HG03432 (cell line): ENCODE data around the gene PLEKHA6.

ENCODE experiments used
- ATAC-seq: cut with Tn5 transposase; IDR thresholded peaks from one replicate; pipeline ENCODE4 v1.9.1; 2021; ENCODE audit warnings: mild to moderate bottlenecking, moderate library complexity; ENCODE audit not compliant: unreplicated experiment

PLEKHA6 gene

GRCh38 chr1:204196068-204196795 is 163.5 kb downstream of the PLEKHA6 start, which contains the start of gene KISS1:
Gene KISS1, minus strand, starts transcription at chr1:204196491. Its CDS starts 3,615 bp downstream, at chr1:204192876.
- ATAC-seq = no peak

GRCh38 chr1:204194771-204195170 is 165.0 kb downstream of the PLEKHA6 start:
- ATAC-seq = no peak

- no peak for ATAC-seq
Measured at GRCh38 chr1:204194080-204194479, 165.6 kb downstream of the PLEKHA6 start.

- ATAC-seq = no peak
Measured at GRCh38 chr1:204192589-204193352, 167.0 kb downstream of the PLEKHA6 start.

- no peak for ATAC-seq
Measured at GRCh38 chr1:204192046-204192445, 167.7 kb downstream of the PLEKHA6 start.

GRCh38 chr1:204191456-204191855 is 168.3 kb downstream of the PLEKHA6 start:
- ATAC-seq = no peak

- ATAC-seq = no peak
Measured at GRCh38 chr1:204190212-204191211, 169.2 kb downstream of the PLEKHA6 start.

GRCh38 chr1:204188959-204189639 is 170.6 kb downstream of the PLEKHA6 start:
- no peak for ATAC-seq

GRCh38 chr1:204186597-204186996 is 173.1 kb downstream of the PLEKHA6 start:
- no peak for ATAC-seq

- ATAC-seq = no peak
Measured at GRCh38 chr1:204181116-204181515, 178.6 kb downstream of the PLEKHA6 start.

- ATAC-seq = no peak
Measured at GRCh38 chr1:204180133-204180532, 179.6 kb downstream of the PLEKHA6 start.

GRCh38 chr1:204178487-204179281 is 181.0 kb downstream of the PLEKHA6 start:
- no peak for ATAC-seq

GRCh38 chr1:204177133-204177532 is 182.6 kb downstream of the PLEKHA6 start:
- ATAC-seq = no peak

- no peak for ATAC-seq
Measured at GRCh38 chr1:204176049-204176448, 183.7 kb downstream of the PLEKHA6 start.

GRCh38 chr1:204174958-204175357 is 184.8 kb downstream of the PLEKHA6 start:
- ATAC-seq = no peak

- no peak for ATAC-seq
Measured at GRCh38 chr1:204172404-204173029, 187.2 kb downstream of the PLEKHA6 start.

- ATAC-seq = no peak
Measured at GRCh38 chr1:204171751-204172178, 188.0 kb downstream of the PLEKHA6 start.

- no peak for ATAC-seq
Measured at GRCh38 chr1:204170494-204171155, 189.1 kb downstream of the PLEKHA6 start.
